ENCODE measurements around the gene ABLIM1.

DNA sequence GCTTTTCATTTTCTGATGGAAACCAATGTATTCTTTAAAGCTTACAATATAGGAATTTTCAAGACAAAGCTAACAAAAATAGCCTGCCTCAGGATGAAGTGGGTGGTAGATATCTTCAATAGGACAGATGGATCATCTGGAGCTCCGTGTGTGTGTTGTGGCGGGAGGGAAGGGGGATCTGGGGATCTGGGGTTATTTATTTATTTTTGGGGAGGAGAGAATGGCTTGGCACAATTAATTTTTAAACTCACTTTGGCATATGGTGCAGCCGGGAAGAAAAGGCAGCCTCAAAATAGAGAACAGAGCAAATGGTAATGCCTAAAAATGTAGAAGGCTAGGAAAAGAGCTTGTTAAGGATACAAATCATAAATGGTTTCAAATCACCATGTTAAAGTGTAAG is 11.6 kb upstream of the ABLIM1 start:
- no peak for TF ChIP-seq RCOR1 (IDR thresholded peaks at IDR 0.05; ENCODE audit: insufficient replicate concordance, low read length)
- TF ChIP-seq RAD21 (IDR thresholded peaks at IDR 0.05; ENCODE audit: low read length): no peak
- TF ChIP-seq, protein P1, sequence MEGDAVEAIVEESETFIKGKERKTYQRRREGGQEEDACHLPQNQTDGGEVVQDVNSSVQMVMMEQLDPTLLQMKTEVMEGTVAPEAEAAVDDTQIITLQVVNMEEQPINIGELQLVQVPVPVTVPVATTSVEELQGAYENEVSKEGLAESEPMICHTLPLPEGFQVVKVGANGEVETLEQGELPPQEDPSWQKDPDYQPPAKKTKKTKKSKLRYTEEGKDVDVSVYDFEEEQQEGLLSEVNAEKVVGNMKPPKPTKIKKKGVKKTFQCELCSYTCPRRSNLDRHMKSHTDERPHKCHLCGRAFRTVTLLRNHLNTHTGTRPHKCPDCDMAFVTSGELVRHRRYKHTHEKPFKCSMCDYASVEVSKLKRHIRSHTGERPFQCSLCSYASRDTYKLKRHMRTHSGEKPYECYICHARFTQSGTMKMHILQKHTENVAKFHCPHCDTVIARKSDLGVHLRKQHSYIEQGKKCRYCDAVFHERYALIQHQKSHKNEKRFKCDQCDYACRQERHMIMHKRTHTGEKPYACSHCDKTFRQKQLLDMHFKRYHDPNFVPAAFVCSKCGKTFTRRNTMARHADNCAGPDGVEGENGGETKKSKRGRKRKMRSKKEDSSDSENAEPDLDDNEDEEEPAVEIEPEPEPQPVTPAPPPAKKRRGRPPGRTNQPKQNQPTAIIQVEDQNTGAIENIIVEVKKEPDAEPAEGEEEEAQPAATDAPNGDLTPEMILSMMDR (conservative IDR thresholded peaks at IDR 0.05; ENCODE audit: low read depth, low read length): no peak
- no peak for TF ChIP-seq POLR2A (IDR thresholded peaks at IDR 0.05; ENCODE audit: low read depth, low read length)
- TF ChIP-seq, protein P2, sequence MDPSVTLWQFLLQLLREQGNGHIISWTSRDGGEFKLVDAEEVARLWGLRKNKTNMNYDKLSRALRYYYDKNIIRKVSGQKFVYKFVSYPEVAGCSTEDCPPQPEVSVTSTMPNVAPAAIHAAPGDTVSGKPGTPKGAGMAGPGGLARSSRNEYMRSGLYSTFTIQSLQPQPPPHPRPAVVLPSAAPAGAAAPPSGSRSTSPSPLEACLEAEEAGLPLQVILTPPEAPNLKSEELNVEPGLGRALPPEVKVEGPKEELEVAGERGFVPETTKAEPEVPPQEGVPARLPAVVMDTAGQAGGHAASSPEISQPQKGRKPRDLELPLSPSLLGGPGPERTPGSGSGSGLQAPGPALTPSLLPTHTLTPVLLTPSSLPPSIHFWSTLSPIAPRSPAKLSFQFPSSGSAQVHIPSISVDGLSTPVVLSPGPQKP (IDR thresholded peaks at IDR 0.05; ENCODE audit: borderline replicate concordance, low read depth, low read length): no peak
- no peak for TF ChIP-seq FOS (IDR thresholded peaks at IDR 0.05; ENCODE audit: low read depth, low read length)
- no peak for TF ChIP-seq MXI1 (IDR thresholded peaks at IDR 0.05; ENCODE audit: borderline replicate concordance, low read depth, low read length)
- no peak for TF ChIP-seq MAFK (IDR thresholded peaks at IDR 0.05; ENCODE audit: low read depth, low read length)
- TF ChIP-seq, protein P3, sequence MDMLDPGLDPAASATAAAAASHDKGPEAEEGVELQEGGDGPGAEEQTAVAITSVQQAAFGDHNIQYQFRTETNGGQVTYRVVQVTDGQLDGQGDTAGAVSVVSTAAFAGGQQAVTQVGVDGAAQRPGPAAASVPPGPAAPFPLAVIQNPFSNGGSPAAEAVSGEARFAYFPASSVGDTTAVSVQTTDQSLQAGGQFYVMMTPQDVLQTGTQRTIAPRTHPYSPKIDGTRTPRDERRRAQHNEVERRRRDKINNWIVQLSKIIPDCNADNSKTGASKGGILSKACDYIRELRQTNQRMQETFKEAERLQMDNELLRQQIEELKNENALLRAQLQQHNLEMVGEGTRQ (IDR thresholded peaks at IDR 0.05; ENCODE audit: low read depth, low read length): no peak
- no peak for TF ChIP-seq RFX5 (IDR thresholded peaks at IDR 0.05; ENCODE audit: low read depth, low read length)
- TF ChIP-seq CEBPB (IDR thresholded peaks at IDR 0.05; ENCODE audit: low read depth, low read length): no peak

All from IMR-90 (cell line).